GM19193 (cell line): ENCODE results near the gene GFRA4.

Experiments used
- POLR2A ChIP-seq: IDR thresholded peaks from 4 replicates; pipeline ENCODE4 v1.6.1; 2011; ENCODE audit not compliant: insufficient read depth, insufficient read length; ENCODE audit errors: extremely low read depth

GFRA4 gene

GRCh38 chr20:3633913-3634478 is 29.2 kb downstream of the GFRA4 start:
- TF ChIP-seq POLR2A = no peak

GRCh38 chr20:3632311-3633004 is 30.7 kb downstream of the GFRA4 start:
- no peak for TF ChIP-seq POLR2A

- TF ChIP-seq POLR2A = no peak
Observed at GRCh38 chr20:3631534-3631933, 31.7 kb downstream of the GFRA4 start.

GRCh38 chr20:3630429-3630828 is 32.8 kb downstream of the GFRA4 start:
- no peak for TF ChIP-seq POLR2A

GRCh38 chr20:3629893-3630292 is 33.3 kb downstream of the GFRA4 start:
- TF ChIP-seq POLR2A = no peak

- TF ChIP-seq POLR2A = no peak
Observed at GRCh38 chr20:3628502-3629314, 34.5 kb downstream of the GFRA4 start.

- TF ChIP-seq POLR2A = no peak
Observed at GRCh38 chr20:3627476-3627875, 35.7 kb downstream of the GFRA4 start.

- no peak for TF ChIP-seq POLR2A
Observed at GRCh38 chr20:3622406-3622805, 40.8 kb downstream of the GFRA4 start.

GRCh38 chr20:3621111-3621510 is 42.1 kb downstream of the GFRA4 start:
- TF ChIP-seq POLR2A = no peak

- no peak for TF ChIP-seq POLR2A
Observed at GRCh38 chr20:3616250-3616649, 46.9 kb downstream of the GFRA4 start.

GRCh38 chr20:3614466-3614865 is 48.7 kb downstream of the GFRA4 start:
- TF ChIP-seq POLR2A = no peak

GRCh38 chr20:3613821-3614440 is 49.3 kb downstream of the GFRA4 start:
- no peak for TF ChIP-seq POLR2A

- TF ChIP-seq POLR2A = no peak
Observed at GRCh38 chr20:3612795-3613572, 50.2 kb downstream of the GFRA4 start.

GRCh38 chr20:3611901-3612300 is 51.3 kb downstream of the GFRA4 start:
- no peak for TF ChIP-seq POLR2A
